ENCODE measurements around the gene AGAP6.
"Not testable (repeated sequence)": the region's sequence is repeated elsewhere in the genome, so short reads cannot be mapped to it uniquely, and the experiment has no call there.

AGAP6 gene

DNA sequence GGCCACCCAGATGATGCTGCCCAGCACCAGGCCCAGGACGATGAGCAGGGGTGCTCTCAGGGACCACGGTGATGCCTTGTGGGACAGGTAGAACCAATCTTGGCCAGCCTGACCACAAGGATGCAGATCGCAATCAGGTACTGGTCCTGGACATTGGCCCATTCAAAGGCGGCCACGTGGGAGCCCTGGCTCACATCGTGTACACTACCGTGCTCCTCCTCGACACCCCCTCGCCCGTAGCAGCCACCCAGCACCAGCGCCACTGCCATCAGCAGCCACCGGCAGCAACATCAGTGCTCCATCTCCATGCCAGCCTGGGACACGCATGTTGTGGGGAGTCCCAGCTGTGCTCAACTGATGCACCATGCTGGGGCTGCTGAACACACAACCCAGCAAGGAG is 39.0 kb downstream of the AGAP6 start:
- no peak for DNase-seq

DNA sequence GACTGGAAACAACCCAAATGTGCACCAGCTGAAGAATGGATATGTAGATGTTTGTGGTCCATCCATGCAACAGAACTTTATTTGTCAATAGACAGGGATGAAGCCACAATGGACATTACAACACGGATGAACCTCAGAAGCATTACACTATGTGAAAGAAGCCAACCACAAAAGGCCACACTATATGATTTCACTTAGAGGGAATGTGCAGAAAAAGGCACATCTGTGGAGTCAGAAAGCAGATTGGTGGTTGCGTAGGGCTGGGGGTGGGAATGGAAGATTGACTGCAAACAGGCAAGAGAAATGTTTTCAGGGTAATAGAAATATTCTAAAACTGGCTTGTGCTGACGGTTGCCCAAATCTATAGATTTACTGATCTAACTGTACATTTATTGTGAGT is 45.3 kb downstream of the AGAP6 start:
- no peak for DNase-seq

DNA sequence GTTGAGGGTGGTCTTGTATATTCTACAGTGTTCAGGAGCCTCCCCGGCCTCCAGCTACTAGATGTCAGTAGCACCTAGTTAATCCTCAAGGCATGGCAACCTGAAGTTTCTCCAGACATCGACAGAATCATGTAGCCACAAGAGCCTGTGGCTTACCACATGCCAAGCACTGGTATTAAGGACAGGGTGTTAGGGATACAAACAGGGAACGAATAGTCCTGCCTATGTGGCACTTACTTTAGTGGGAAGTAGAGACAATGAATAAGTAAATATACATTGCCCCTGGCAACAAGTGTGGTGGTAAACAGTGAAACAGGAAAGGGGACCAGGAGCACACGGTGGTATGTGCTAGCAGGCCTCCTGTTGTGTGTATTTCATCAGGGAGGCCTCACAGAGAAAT is 47.1 kb downstream of the AGAP6 start:
- DNase-seq, result not testable (repeated sequence)

DNA sequence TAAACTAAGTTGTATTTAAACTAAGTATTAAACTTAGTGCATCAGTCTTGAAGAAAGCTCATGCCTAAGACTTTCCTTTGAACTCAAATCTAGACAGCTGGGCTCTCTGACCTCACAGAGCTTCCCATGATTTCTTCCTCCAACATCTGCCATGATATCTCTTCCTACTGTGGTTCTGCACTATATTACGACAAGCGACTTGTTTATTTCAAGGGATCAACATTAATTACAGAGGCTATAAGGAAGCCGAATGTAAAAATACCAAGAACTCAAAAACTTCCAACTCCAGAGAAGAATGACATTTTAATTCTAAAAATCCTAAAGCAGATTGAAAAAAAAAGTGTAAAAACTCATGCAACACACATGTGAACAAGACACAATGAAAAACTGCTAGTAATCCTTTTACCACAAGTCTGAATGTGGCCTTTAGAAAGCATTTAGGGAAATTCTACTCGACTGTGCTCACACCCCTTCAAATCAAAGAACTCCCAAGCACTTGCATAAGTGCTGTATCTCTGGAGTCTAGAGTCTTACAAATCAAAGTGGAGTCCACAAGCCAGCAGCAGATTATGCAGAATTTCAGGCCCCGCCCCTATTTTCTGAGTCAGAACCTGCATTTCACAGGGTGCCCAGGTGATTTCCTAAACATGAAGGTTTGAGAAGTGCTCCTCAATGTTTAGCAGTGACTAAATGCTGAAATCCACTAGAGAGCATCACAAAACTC is 56.9 kb downstream of the AGAP6 start:
- no peak for DNase-seq

DNA sequence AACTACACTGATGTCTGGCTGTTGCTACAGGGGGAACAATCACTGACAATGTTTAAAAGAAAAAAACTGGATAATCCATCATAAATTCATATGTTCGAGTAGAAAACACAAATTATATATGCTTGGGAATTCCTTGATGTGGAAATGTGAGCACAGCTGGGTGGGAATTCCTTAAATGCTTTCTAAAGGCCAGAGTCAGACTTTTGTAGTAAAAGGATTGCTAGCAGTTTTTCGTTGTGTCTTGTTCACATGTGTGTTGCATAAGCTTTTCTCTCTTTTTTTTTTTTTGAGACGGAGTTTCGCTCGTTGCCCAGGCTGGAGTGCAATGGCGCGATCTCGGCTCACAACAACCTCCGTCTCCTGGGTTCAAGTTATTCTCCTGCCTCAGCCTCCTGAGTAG is 58.3 kb downstream of the AGAP6 start:
- DNase-seq, result not testable (repeated sequence)

DNA sequence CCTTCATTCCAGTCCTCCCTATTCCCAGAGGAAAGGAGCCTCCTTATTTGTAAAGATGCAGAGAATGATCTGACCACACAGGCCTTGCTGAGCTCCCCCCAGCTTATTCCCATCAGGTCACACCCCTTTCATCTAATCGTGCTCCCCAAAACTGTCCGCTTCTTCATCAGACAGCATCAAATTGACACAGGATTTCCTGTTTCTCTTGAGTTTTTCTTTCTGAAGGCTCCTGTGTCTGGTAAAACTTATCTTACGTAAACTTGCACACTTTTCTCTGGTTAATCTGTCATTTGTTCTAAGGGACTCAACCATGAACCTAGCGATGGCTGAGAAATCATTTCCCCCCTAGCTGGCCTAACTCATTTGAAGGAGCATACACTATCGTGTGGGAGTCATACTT is 59.4 kb downstream of the AGAP6 start:
- DNase-seq, result not testable (repeated sequence)

DNA sequence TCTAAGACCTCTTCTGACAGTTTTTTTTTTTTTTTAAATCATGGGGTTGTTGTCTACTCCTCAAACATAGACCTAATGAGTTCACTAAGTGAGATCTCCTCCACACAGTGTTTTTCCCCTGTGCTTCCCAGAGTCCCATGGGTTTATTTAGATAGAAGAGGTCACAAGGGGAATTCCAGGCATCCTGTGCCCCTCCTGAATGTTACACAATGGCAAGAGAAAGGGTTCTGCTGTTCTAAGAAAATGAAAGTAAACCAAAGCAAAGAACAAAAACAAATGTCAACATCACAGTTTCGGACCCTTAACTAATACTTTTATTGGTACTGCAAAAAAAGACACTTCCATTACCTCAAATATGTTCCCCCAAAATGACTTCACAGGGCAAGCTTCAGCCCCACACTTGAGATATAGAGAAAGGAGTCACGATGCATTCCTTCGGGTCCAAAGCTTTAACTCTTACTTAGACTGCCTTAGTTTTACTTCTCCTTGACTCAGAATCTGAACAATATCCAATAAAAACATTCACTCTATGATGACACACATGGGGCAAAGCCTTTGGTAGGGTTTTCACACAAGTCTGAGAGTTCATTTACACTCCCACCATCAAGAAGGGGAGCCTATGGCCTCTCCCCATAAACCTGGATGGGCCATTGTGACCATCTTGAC is 63.9 kb downstream of the AGAP6 start:
- DNase-seq, result not testable (repeated sequence)

DNA sequence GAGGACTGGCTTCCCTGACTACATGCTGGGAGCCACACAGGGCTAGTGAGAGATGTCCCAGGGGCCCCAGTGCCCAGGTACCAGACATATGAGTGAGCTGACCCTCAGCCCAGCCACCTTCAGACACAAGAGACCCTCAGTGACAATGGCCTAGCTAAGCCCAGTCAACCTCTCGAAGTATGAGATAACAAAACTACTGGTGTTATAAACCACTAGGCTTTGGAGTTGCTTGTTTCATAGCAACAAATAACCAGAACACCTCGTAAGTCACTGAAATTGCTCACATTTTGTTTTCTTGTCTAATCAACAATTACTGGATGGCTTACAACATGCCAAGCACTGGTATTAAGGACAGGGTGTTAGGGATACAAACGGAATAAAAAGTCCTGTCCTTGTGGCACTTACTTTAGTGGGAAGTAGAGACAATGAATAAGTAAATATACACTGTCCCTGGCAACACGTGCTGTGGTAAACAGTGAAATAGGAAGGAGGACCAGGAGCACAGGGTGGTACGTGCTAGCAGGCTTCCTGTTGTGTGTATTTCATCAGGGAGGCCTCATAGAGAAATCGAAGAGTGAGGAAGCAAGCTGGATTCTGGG is 64.7 kb downstream of the AGAP6 start:
- not testable (repeated sequence) for DNase-seq

DNA sequence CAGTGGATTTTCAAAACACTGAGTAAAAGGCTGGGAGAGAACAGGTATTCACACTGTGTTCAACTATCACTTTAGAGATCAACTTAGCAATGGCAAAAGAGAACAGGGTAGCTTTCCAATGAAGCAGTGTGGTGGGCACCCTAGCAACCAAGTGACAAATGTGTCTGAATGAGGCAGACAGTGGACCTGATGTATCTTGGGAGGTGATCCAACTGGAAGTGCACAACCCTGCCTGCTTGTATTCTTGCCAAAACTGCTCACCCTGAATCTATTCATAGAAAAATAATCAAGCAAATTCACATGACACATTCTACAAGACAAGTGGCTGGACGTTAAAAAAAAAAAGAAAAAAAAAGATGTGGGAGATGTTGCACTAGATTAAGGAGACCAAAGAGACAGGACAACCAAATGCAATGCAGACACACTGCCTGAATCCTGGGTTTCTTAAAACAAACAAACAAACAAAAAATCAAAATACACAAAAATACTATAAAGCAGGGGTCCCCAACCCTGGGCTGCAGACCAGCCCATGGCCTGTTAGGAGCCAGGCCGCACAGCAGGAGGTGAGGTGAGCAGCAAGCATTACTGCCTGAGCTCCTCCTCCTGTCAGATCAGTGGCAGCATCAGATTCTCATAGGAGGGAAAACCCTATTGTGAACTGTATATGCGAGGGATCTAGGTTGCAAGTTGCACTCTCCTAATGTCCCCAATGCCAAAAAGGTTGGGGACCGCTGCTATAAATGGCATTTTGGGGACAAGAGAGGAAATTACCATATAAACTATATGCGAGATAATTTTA is 67.5 kb downstream of the AGAP6 start:
- not testable (repeated sequence) for DNase-seq

DNA sequence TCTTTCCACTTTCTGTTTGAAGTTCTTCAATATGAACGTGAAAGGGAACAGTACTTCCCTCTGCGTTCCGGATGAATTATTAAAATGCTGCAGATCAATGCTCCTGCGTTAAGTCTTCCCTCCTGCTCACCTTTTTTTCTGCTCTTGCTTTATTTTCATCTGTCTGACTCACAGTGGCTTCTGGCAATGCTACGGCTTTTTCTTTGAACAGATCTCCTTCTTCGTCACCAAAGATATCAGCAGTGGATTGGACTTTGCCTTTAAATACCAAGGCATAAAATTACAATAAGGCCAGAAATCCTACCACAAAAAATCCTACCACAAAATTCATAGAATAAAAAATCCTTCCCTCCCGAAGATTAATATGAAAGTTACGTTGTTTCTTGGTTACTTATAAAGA is 68.4 kb downstream of the AGAP6 start:
- not testable (repeated sequence) for DNase-seq

DNA sequence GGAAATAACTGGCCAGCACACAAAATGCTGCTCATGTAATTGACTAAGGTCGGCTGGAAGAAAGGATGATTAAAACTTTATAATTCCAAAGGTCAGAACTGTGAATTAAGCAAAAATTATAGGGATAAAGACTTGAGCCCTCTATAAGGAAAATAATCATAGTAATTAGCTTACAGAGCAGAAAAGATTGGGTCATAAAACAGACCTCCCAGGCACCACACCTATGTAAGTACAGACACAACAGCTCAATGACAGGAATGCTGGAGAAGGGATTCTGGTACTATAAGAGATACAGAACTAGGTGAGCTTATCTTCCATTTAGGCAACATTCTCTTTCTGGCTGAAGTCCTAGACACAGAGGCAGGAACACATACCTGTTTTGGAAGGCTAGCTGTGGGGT is 70.5 kb downstream of the AGAP6 start:
- DNase-seq, result not testable (repeated sequence)

DNA sequence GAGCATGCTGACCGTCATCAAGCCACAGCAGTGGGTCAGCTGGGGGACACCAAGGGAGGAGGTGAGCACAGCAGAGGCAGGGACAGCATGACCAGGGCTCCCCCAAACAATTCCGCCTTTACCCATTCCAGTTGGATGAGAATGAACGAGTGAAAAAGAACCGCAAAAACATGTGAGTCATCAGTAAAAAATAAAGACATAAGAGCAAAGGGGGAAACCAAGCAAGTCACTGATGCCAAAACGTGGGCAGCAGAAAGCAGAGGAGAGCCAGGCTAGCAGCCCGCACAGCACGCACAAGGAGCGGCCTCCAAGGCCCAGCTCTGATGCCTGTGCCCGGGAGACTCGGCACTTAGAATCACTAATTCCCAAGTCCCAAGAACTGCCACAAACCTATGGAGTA is 71.7 kb downstream of the AGAP6 start:
- DNase-seq, result not testable (repeated sequence)

Data from stimulated activated CD4-positive, alpha-beta T cell treated with anti-CD3 and anti-CD28 coated beads, Interleukin-4, amount 100 ng/mL, for 24 hours (primary cell).